ENCODE results near the gene SLC22A23.
A peak's percentile ranks its signal among the peaks of the same experiment; 100 is the strongest.

SLC22A23 gene

GRCh38 chr6:3411967-3412778 is 44.7 kb downstream of the SLC22A23 start:
- H2AK5ac ChIP-seq (ENCODE audit: low read length): no peak overlapping the region
- H4K5ac ChIP-seq (ENCODE audit: low read length): no peak overlapping the region
- whole genome bisulfite sequencing (ENCODE audit: extremely low coverage, insufficient coverage, low lambda C conversion rate): no CpG with 5 or more reads among the region's 11 CpGs
- H3K4ac ChIP-seq (ENCODE audit: low read depth, low read length): no peak overlapping the region
- H2BK120ac ChIP-seq (ENCODE audit: low read depth, low read length): no peak overlapping the region
- H4K8ac ChIP-seq (ENCODE audit: low read depth, low read length): no peak overlapping the region
- no peak overlapping the region for H3K9ac ChIP-seq (ENCODE audit: low read length)
- H3K79me2 ChIP-seq (ENCODE audit: control insufficient read depth, insufficient read depth, low read length): no peaks in the 10 kb centered on the region
- no peak overlapping the region for H3K4me3 ChIP-seq (ENCODE audit: low read length)
- H3K27me3 ChIP-seq (ENCODE audit: insufficient read depth, low read length, poor library complexity): no peaks in the 10 kb centered on the region
- H3K18ac ChIP-seq (ENCODE audit: low read length): no peak overlapping the region
- no peak overlapping the region for H2BK5ac ChIP-seq (ENCODE audit: low read length)
- no peak for DNase-seq
- no peak overlapping the region for H2BK15ac ChIP-seq (replicated peaks; ENCODE audit: low read depth)
- H3K27ac ChIP-seq (ENCODE audit: low read depth, low read length): no peak overlapping the region
- H3K4me2 ChIP-seq (ENCODE audit: low read length): no peak overlapping the region
- no peaks in the 10 kb centered on the region for H3K36me3 ChIP-seq (ENCODE audit: control insufficient read depth, insufficient read depth, low read length)
- peaks cover 7% of the 10 kb centered on the region for H3K4me1 ChIP-seq (ENCODE audit: control insufficient read depth, low read depth, low read length)
- H3K79me1 ChIP-seq (ENCODE audit: low read length): no peaks in the 10 kb centered on the region
- H3K56ac ChIP-seq (ENCODE audit: low read length): no peak overlapping the region
- no peak overlapping the region for H3K23ac ChIP-seq (ENCODE audit: low read length)

DNA sequence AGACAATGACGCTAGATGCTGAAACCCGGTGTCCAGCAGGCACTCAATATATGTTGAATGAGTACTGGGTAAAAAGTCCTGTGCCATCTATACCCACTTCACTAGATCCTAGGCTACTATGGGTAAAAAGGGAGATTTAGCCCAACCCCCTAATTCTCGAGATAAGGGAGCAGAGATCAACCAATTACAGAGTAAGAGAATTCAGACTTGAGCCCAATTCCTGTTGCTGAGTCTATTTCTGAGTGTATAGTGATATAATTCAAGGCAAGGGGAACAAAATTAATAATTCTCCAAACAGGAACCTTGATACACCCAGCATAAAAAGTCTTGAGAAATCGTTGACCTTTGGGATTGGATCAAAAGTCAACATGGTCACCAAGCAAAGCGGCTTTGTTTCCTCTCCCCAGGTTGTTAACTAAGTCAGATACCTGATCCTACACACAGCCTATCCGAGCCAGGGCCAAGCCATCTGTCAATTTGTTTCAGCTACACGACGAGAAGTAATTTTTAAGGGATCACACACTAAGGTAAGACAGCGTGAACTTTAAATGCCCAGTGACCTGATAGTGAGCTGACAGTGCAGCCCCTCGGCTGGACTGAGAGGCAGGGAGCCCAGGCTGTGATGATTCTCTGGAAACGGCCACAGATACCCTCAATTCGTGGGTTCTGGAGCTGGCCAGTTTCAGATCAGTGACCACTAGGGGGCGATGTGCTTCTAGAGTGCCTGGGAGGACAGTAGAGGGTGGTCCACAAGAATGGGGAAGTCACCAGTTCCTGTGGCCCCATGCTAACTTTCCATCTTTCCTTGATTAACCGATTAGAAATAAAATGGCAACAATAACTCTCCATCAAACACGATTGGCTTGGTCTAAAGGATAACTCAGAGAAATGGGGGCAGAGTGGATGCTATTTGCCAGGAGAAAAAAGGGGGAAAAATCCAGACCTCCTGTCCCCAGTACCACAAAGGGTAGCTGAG is 46.2 kb downstream of the SLC22A23 start:
- Histone ChIP-seq H3K4me2 (ENCODE audit: low read length) (no peak overlapping the region), H3K79me2 (ENCODE audit: control insufficient read depth, insufficient read depth, low read length) (no peaks in the 10 kb centered on the region), H3K9ac (ENCODE audit: low read length) (no peak overlapping the region), H3K4ac (ENCODE audit: low read depth, low read length) (no peak overlapping the region), H2BK120ac (ENCODE audit: low read depth, low read length) (no peak overlapping the region), H2BK15ac (replicated peaks; ENCODE audit: low read depth) (no peak overlapping the region), H2AK5ac (ENCODE audit: low read length) (no peak overlapping the region), H3K36me3 (ENCODE audit: control insufficient read depth, insufficient read depth, low read length) (no peaks in the 10 kb centered on the region), H4K8ac (ENCODE audit: low read depth, low read length) (no peak overlapping the region), H3K4me1 (ENCODE audit: control insufficient read depth, low read depth, low read length) (peaks cover 7% of the 10 kb centered on the region), H3K23ac (ENCODE audit: low read length) (no peak overlapping the region), H3K79me1 (ENCODE audit: low read length) (no peaks in the 10 kb centered on the region), H3K56ac (ENCODE audit: low read length) (no peak overlapping the region), H4K5ac (ENCODE audit: low read length) (no peak overlapping the region), H3K4me3 (ENCODE audit: low read length) (no peak overlapping the region), H3K18ac (ENCODE audit: low read length) (no peak overlapping the region), H3K27ac (ENCODE audit: low read depth, low read length) (no peak overlapping the region), H2BK5ac (ENCODE audit: low read length) (no peak overlapping the region), H3K27me3 (ENCODE audit: insufficient read depth, low read length, poor library complexity) (no peaks in the 10 kb centered on the region)
- peak; percentile 90 for DNase-seq
- WGBS (ENCODE audit: extremely low coverage, insufficient coverage, low lambda C conversion rate): no CpG with 5 or more reads among the region's 15 CpGs

- H2BK15ac ChIP-seq (replicated peaks; ENCODE audit: low read depth): no peak overlapping the region
- peak; percentile 57 for DNase-seq
- H3K27me3 ChIP-seq (ENCODE audit: insufficient read depth, low read length, poor library complexity): no peaks in the 10 kb centered on the region
- no peak overlapping the region for H3K18ac ChIP-seq (ENCODE audit: low read length)
- H3K4me2 ChIP-seq (ENCODE audit: low read length): no peak overlapping the region
- no CpG with 5 or more reads among the region's 13 CpGs for WGBS (ENCODE audit: extremely low coverage, insufficient coverage, low lambda C conversion rate)
- H3K4me1 ChIP-seq (ENCODE audit: control insufficient read depth, low read depth, low read length): peaks cover 7% of the 10 kb centered on the region
- no peak overlapping the region for H2AK5ac ChIP-seq (ENCODE audit: low read length)
- H4K5ac ChIP-seq (ENCODE audit: low read length): no peak overlapping the region
- H3K4me3 ChIP-seq (ENCODE audit: low read length): no peak overlapping the region
- H3K56ac ChIP-seq (ENCODE audit: low read length): no peak overlapping the region
- H3K79me1 ChIP-seq (ENCODE audit: low read length): no peaks in the 10 kb centered on the region
- H3K79me2 ChIP-seq (ENCODE audit: control insufficient read depth, insufficient read depth, low read length): no peaks in the 10 kb centered on the region
- H3K23ac ChIP-seq (ENCODE audit: low read length): no peak overlapping the region
- no peak overlapping the region for H2BK120ac ChIP-seq (ENCODE audit: low read depth, low read length)
- no peak overlapping the region for H3K4ac ChIP-seq (ENCODE audit: low read depth, low read length)
- no peak overlapping the region for H3K9ac ChIP-seq (ENCODE audit: low read length)
- no peak overlapping the region for H2BK5ac ChIP-seq (ENCODE audit: low read length)
- H3K36me3 ChIP-seq (ENCODE audit: control insufficient read depth, insufficient read depth, low read length): no peaks in the 10 kb centered on the region
- H4K8ac ChIP-seq (ENCODE audit: low read depth, low read length): no peak overlapping the region
- no peak overlapping the region for H3K27ac ChIP-seq (ENCODE audit: low read depth, low read length)
Observed at GRCh38 chr6:3409699-3410384, 47.0 kb downstream of the SLC22A23 start.

DNA sequence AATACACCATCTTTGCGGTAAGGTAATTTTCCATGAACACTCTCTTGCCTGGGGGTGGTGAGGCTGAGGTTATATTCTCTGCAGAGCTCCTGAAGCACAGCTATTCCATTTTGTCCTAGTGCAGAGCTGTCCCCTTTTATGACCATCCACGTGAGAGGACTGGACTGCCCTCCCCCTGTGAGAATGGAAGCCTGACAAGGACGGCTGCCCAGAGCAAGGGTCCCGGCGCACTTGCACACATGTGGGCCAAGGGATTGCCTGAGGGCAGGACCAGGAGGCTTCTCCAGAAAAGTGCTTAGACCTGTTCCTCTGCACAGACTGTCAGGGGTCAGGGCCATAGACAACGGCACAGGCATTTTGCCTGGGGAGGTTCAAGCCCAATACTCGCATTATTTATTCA is 48.2 kb downstream of the SLC22A23 start:
- no peak overlapping the region for H2BK120ac ChIP-seq (ENCODE audit: low read depth, low read length)
- no peak overlapping the region for H3K4me2 ChIP-seq (ENCODE audit: low read length)
- no peak overlapping the region for H2AK5ac ChIP-seq (ENCODE audit: low read length)
- H3K4me1 ChIP-seq (ENCODE audit: control insufficient read depth, low read depth, low read length): peaks cover 7% of the 10 kb centered on the region
- H3K27ac ChIP-seq (ENCODE audit: low read depth, low read length): no peak overlapping the region
- H3K36me3 ChIP-seq (ENCODE audit: control insufficient read depth, insufficient read depth, low read length): no peaks in the 10 kb centered on the region
- DNase-seq: no peak
- H3K4ac ChIP-seq (ENCODE audit: low read depth, low read length): no peak overlapping the region
- no peak overlapping the region for H3K4me3 ChIP-seq (ENCODE audit: low read length)
- no peaks in the 10 kb centered on the region for H3K79me1 ChIP-seq (ENCODE audit: low read length)
- H4K8ac ChIP-seq (ENCODE audit: low read depth, low read length): no peak overlapping the region
- H2BK15ac ChIP-seq (replicated peaks; ENCODE audit: low read depth): no peak overlapping the region
- no peak overlapping the region for H3K56ac ChIP-seq (ENCODE audit: low read length)
- no peak overlapping the region for H3K23ac ChIP-seq (ENCODE audit: low read length)
- H3K18ac ChIP-seq (ENCODE audit: low read length): no peak overlapping the region
- no peaks in the 10 kb centered on the region for H3K27me3 ChIP-seq (ENCODE audit: insufficient read depth, low read length, poor library complexity)
- no peak overlapping the region for H2BK5ac ChIP-seq (ENCODE audit: low read length)
- H4K5ac ChIP-seq (ENCODE audit: low read length): no peak overlapping the region
- no CpG with 5 or more reads among the region's 7 CpGs for WGBS (ENCODE audit: extremely low coverage, insufficient coverage, low lambda C conversion rate)
- H3K79me2 ChIP-seq (ENCODE audit: control insufficient read depth, insufficient read depth, low read length): no peaks in the 10 kb centered on the region
- H3K9ac ChIP-seq (ENCODE audit: low read length): no peak overlapping the region

DNA sequence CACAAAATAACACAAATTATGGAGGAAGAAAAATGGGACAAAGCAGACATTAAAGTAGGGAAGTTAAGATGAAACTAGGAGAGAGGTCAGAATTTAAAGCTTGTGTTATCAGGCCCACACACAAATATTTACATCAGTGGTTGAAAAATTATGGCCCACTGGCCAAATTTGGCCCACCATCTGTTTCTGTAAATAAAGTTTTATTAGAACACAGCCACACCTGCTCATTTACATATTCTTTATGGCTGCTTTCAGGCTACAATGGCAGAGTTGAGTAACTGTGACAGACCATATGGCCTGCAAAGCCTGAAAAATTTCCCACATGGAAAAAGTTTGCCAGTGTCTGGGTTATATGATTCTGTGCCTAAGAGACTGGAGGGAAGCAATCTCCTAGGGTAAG is 49.0 kb downstream of the SLC22A23 start:
- no peak overlapping the region for H4K5ac ChIP-seq (ENCODE audit: low read length)
- no peak overlapping the region for H3K18ac ChIP-seq (ENCODE audit: low read length)
- no peak overlapping the region for H2BK120ac ChIP-seq (ENCODE audit: low read depth, low read length)
- H3K27ac ChIP-seq (ENCODE audit: low read depth, low read length): no peak overlapping the region
- H3K79me2 ChIP-seq (ENCODE audit: control insufficient read depth, insufficient read depth, low read length): no peaks in the 10 kb centered on the region
- peaks cover 9% of the 10 kb centered on the region for H3K4me1 ChIP-seq (ENCODE audit: control insufficient read depth, low read depth, low read length)
- H3K4me3 ChIP-seq (ENCODE audit: low read length): no peak overlapping the region
- no peak overlapping the region for H3K56ac ChIP-seq (ENCODE audit: low read length)
- H2BK15ac ChIP-seq (replicated peaks; ENCODE audit: low read depth): no peak overlapping the region
- H3K79me1 ChIP-seq (ENCODE audit: low read length): no peaks in the 10 kb centered on the region
- H2BK5ac ChIP-seq (ENCODE audit: low read length): no peak overlapping the region
- H2AK5ac ChIP-seq (ENCODE audit: low read length): no peak overlapping the region
- H3K9ac ChIP-seq (ENCODE audit: low read length): no peak overlapping the region
- H3K27me3 ChIP-seq (ENCODE audit: insufficient read depth, low read length, poor library complexity): no peaks in the 10 kb centered on the region
- no peak overlapping the region for H3K4ac ChIP-seq (ENCODE audit: low read depth, low read length)
- no peak for DNase-seq
- H4K8ac ChIP-seq (ENCODE audit: low read depth, low read length): no peak overlapping the region
- no peak overlapping the region for H3K23ac ChIP-seq (ENCODE audit: low read length)
- H3K36me3 ChIP-seq (ENCODE audit: control insufficient read depth, insufficient read depth, low read length): no peaks in the 10 kb centered on the region
- no peak overlapping the region for H3K4me2 ChIP-seq (ENCODE audit: low read length)
